Stomach (tissue), 4 donors: ENCODE measurements around the gene HSH2D.

Experiments used
- POLR2A ChIP-seq, 4 donors: fragments of 450-650 bp; IDR thresholded peaks; one replicate each; pipeline ENCODE4 v1.6.1; 2016; ENCODE audit warnings: antibody characterized with exemption in 4 of 4, control low read depth in 2 of 4, mild to moderate bottlenecking in 1 of 4, moderate library complexity in 1 of 4
- TF ChIP-seq, protein P1 (sequence below), 7 experiments: fragments of 450-650 bp in 4 of 7; fragments of 200-600 bp in 3 of 7; sonication (generic) in 3 of 7; IDR thresholded peaks; one replicate each; pipeline ENCODE4 v1.5.1; 2016 to 2019; ENCODE audit warnings: antibody characterized with exemption in 7 of 7, control low read depth in 2 of 7, mild to moderate bottlenecking in 1 of 7

- TF ChIP-seq, protein P1, sequence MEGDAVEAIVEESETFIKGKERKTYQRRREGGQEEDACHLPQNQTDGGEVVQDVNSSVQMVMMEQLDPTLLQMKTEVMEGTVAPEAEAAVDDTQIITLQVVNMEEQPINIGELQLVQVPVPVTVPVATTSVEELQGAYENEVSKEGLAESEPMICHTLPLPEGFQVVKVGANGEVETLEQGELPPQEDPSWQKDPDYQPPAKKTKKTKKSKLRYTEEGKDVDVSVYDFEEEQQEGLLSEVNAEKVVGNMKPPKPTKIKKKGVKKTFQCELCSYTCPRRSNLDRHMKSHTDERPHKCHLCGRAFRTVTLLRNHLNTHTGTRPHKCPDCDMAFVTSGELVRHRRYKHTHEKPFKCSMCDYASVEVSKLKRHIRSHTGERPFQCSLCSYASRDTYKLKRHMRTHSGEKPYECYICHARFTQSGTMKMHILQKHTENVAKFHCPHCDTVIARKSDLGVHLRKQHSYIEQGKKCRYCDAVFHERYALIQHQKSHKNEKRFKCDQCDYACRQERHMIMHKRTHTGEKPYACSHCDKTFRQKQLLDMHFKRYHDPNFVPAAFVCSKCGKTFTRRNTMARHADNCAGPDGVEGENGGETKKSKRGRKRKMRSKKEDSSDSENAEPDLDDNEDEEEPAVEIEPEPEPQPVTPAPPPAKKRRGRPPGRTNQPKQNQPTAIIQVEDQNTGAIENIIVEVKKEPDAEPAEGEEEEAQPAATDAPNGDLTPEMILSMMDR (IDR thresholded peaks at IDR 0.05): no peak
- no peak for TF ChIP-seq POLR2A (IDR thresholded peaks at IDR 0.05)
Observed at GRCh38 chr19:16157601-16158000, 14.1 kb downstream of the HSH2D start.
